SK-N-DZ (cell line): Measurements from ENCODE around the gene JAGN1.

Experiments
- small RNA-seq, 2 experiments: library from RNA; depleted of rRNA; stranded (forward); fragments of <200 nt; gene quantifications; one replicate each; pipeline ENCODE3, GENCODE V24; 2014

JAGN1 gene

Small RNA genes within 50 kb of the gene (small RNA-seq; reads per million reads assigned to genes)
- gene RNU6-882P, result 0 reads per million in 2 experiments
